GM19452 (cell line): ENCODE measurements around the gene ABL1.
"Not testable (repeated sequence)": the region's sequence is repeated elsewhere in the genome, so short reads cannot be mapped to it uniquely, and the experiment has no call there.

ENCODE experiments used
- ATAC-seq: cut with Tn5 transposase; IDR thresholded peaks from one replicate; pipeline ENCODE4 v1.9.1; 2021; ENCODE audit not compliant: unreplicated experiment

Gene ABL1

DNA sequence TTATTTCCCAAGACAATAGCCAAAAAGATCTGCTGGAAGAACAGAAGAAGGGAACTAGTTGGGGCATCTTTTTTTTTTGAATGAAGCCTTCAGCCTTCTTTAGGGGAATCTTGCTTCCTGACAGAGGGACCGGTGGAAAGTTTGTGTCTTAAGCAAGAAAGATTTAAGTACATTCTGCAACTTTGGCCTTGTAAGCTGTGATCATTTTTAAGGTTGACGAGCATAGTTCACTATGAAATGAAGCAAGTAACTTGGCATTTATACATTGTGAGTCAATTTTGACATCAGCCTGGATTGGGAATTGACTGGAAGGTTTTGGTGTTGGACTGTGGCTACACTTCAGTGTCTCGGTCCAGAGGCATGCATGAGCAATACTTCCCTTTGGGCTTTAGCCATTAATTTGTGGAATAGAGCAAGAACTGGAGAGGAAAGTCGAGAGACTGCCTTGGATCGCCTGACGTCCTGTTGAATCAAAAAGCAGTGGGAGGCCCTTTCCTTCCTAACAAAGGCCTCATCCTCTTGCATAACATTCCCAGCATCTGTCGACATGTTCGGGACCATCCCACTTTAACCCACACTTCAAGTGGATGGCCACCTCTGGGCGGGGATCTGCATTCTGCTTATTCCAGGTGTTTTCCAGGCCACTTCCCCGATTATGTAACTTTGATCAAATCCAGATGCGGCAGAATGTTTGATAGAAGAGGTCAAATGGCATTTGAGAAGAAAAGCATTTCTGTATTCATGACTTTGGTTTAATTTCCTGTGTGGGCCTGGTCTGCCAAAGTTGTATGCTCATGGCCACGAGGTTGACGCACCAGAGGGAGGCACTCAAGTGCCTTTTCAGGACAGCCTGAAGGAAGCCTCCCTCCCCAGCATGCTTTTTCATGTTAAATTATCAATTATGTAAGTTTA is 12.5 kb downstream of the ABL1 start:
- no peak for ATAC-seq

DNA sequence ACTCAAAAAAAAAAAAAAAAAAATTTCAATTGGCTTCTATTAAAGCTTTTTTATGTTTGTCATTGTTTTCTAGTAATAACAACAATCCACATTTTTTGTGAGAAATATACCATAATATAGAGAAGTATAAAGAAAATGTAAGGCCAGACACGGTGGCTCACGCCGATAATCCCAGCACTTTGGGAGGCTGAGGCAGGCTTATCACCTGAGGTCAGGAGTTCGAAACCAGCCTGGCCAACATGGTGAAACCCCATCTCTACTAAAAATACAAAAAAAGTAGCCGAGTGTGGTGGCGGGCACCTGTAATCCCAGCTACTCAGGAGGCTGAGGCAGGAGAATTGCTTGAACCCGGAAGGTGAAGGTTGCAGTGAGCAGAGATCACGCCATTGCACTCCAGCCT is 13.5 kb downstream of the ABL1 start:
- ATAC-seq, result not testable (repeated sequence)

GRCh38 chr9:130849356-130849755 is 14.3 kb downstream of the ABL1 start:
- no peak for ATAC-seq

- ATAC-seq, result no peak
These were observed 17.7 kb downstream of the ABL1 start for GRCh38 chr9:130852801-130853200.

- ATAC-seq, result no peak
These were observed 19.0 kb downstream of the ABL1 start for GRCh38 chr9:130854092-130854491.

GRCh38 chr9:130854835-130855234 is 19.8 kb downstream of the ABL1 start:
- no peak for ATAC-seq

- ATAC-seq, result no peak
These were observed 21.4 kb downstream of the ABL1 start for GRCh38 chr9:130856474-130856873.

- ATAC-seq, result no peak
These were observed 23.0 kb downstream of the ABL1 start for GRCh38 chr9:130857864-130858738.

GRCh38 chr9:130858739-130859705 is 24.0 kb downstream of the ABL1 start:
- no peak for ATAC-seq

DNA sequence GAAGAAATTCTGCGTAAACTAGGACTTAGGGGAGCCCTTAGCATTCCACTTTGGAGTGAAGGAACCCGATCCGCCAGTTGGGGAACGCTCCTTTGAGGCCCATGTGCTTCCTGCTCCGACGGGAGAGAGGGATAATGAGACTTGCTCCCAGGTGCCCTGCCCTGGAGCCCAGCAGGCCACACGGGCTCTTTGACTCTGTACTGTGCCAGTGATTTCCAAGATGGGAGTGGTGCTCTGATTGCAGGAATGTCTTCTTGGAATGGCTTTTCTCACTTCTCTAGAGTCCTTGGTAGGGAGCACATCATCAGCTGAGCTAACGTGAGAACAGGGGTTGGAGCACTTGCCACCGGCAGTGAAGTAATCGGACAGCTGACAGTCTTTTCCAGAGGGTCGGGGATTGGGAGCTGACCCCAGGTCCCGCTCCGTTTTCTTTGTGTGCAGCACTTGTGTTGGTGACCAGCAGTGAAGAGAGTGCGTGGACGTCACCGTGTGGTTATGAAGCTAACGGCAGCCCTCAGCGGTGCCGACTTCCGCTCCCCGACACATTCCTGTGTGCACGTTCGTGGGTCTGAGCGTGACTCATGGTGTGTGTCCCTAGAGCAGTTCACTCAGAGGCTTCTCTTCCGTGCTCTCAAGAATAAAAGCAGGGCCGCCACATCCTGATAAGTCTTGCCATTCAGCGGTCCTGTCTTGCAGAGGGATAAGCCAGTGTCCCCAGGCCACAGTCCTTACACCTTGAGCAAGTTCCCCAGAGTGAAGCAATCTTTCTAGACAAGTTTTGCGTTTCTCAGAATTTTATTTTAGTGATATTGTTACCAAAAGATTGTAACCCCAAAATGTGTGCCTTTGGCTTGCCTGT is 25.6 kb downstream of the ABL1 start:
- ATAC-seq, result no peak

DNA sequence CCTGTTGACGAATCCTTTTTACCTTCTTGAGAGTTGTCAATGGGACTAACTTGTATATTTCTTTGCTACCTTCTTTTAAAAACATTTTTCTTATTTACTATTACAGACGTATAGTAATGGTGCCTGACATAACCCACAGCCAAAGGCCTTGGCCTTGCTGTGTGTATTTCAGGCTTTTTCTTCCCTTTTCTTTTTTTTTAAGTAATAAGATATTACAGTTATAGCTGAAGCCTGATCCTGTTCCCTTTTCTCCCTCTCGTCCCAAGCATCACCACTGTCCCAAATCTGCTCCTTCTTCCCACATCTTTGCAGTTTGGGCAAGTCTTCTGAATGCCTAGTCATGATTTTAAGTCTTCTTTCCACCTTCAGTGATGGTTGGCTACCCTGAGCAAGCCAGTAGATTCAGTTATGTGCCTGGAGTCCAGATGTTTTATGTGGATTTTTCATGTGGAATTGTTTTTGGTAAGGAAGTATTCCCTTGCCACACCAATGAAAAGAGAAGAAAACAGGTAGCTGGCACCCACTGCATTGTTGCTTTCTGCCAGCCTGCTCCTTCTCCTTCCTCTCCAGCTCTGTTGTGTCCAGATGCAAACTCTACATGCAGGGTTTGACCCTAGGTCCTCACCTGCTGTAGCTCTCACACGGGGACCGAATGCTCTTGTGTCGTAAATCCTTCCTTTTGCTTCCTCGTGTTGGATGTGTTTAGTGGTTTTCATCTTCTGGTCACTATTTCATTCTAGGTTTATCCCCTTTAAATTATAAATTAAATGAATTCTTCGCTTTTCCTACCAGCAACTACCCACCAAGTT is 26.5 kb downstream of the ABL1 start:
- no peak for ATAC-seq

DNA sequence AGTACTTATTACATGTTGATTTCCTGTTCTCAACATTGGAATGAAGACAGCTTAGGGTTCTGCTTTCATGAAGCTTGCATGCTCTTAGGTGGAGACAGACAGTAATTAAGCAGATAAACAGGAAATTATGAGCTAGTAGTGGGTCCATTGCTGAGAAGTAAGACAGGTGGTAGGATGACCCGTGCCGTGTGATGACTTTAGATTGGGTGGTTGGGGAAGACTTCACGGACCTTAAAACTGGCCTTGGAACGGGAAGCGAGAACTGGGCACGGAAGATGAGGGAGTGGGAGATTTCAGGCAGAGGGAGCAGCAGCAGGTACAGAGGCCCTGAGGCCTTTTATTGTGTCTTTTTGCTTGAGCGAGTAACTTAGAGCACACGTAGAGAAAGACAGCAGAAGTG is 27.2 kb downstream of the ABL1 start:
- ATAC-seq, result no peak

DNA sequence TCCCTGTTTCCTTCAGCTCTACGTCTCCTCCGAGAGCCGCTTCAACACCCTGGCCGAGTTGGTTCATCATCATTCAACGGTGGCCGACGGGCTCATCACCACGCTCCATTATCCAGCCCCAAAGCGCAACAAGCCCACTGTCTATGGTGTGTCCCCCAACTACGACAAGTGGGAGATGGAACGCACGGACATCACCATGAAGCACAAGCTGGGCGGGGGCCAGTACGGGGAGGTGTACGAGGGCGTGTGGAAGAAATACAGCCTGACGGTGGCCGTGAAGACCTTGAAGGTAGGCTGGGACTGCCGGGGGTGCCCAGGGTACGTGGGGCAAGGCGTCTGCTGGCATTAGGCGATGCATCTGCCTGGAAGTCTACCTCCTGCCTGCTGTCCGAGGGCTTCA is 27.7 kb downstream of the ABL1 start:
- no peak for ATAC-seq

DNA sequence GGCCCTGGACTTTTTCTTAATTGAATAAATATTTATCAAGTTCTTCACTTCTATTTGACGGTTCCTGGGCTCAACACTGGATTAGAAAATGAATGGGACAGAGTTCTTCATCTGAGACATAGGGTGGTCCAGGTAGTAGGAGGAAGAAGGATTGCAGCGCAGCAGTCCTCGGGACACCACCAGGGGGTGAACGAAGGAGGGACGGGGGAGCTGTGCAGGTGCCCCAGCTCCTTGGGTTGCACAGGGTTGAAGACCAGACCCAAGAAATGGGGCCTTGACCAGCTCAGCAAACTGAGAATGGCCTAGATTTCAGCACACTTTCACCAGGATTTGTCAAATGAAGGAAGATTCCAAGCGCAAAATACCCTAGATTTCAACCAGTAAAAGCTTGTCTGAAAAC is 29.5 kb downstream of the ABL1 start:
- ATAC-seq, result no peak

- ATAC-seq, result no peak
These were observed 30.9 kb downstream of the ABL1 start for GRCh38 chr9:130865921-130866320.

GRCh38 chr9:130866474-130866965 is 31.5 kb downstream of the ABL1 start:
- ATAC-seq, result no peak

- no peak for ATAC-seq
These were observed 32.5 kb downstream of the ABL1 start for GRCh38 chr9:130867556-130867955.

- ATAC-seq, result no peak
These were observed 33.2 kb downstream of the ABL1 start for GRCh38 chr9:130868230-130868629.

GRCh38 chr9:130869250-130869649 is 34.2 kb downstream of the ABL1 start:
- no peak for ATAC-seq
